Right lung (tissue), 10 donors: Measurements from ENCODE around the gene CNGA4. TPM values are rescaled to one million over a fixed set of nuclear protein-coding genes. Genes with fewer than 3 reads are reported as not detected.

Experiments used
- DNase-seq, 2 donors: peaks; one replicate each; pipeline ENCODE4 v3.0.0-alpha.2; 2013
- long read RNA-seq, 8 donors: transcript quantifications; one replicate each; lab custom pipeline, GENCODE V29; 2026
- polyA plus RNA-seq, 5 donors: library from polyadenylated mRNA; unstranded; fragments of 120-200 nt; gene quantifications; one replicate each; pipeline versions ENCODE4 v1.2.1 to v1.2.3, GENCODE V29; 2013; ENCODE audit warnings: inconsistent platforms in 1 of 5, low replicate concordance in 1 of 5; ENCODE audit not compliant: insufficient read length in 5 of 5, insufficient read depth in 1 of 5

Gene CNGA4, protein sequence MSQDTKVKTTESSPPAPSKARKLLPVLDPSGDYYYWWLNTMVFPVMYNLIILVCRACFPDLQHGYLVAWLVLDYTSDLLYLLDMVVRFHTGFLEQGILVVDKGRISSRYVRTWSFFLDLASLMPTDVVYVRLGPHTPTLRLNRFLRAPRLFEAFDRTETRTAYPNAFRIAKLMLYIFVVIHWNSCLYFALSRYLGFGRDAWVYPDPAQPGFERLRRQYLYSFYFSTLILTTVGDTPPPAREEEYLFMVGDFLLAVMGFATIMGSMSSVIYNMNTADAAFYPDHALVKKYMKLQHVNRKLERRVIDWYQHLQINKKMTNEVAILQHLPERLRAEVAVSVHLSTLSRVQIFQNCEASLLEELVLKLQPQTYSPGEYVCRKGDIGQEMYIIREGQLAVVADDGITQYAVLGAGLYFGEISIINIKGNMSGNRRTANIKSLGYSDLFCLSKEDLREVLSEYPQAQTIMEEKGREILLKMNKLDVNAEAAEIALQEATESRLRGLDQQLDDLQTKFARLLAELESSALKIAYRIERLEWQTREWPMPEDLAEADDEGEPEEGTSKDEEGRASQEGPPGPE
- polyA plus RNA-seq, result 1 to 10 TPM; 1.2 to 1.9 (median 1.5) TPM
- long read RNA-seq, donor 1, partial matches to known transcripts, result 0 of 1 reads
- long read RNA-seq, donor 1, other reads (novel, unspliced or antisense), result 0 of 1 reads
- long read RNA-seq, donor 2, result 0 reads
- long read RNA-seq, donor 3, result 0 reads
- long read RNA-seq, donor 4, result 0 reads
- long read RNA-seq, donor 5, result 0 reads
- long read RNA-seq, donor 6, result 0 reads
- long read RNA-seq, donor 7, result 0 reads
- long read RNA-seq, donor 8, result 0 reads

DNA sequence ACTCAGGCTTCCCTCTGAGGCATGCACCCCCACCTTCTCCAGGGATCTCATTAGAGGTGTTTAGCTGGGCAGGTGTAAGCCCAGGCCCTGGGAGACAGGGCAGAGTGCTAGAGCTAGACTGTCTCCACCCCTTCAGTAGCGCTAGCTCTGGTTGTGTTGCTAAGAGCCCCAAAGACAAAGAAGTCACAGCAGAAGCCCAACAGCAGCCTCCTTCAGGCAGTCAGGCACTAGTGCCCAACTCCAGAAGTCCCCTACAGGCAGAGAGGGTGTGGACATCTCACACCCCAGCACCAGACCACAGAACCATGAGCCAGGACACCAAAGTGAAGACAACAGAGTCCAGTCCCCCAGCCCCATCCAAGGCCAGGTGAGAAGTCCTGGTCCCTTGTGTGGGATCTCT is at the start of gene CNGA4:
CNGA4 (plus strand) TSS at position 188 of the 400 bp plus-strand sequence; CDS start at position 306, 118 bp downstream.
- no peak for DNase-seq

DNA sequence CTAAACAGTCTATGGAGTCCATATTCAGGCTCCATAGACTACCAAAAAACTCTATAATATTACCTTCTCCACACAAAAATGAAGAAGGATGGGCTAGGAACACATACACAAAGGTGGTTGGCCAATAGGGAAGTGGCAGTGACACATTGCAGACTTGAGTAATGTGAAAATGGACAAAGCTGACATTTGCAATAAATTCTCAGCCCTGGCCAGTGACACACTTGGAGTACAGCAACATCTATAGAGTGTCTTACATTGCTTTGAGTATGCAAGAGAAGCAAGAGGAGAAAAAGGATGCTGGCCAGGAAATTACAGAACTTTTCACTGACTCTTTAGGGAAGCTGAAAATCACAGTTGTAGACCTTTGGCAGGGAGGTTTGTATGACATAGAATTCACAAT is 47.1 kb upstream of the CNGA4 start:
- no peak for DNase-seq

DNA sequence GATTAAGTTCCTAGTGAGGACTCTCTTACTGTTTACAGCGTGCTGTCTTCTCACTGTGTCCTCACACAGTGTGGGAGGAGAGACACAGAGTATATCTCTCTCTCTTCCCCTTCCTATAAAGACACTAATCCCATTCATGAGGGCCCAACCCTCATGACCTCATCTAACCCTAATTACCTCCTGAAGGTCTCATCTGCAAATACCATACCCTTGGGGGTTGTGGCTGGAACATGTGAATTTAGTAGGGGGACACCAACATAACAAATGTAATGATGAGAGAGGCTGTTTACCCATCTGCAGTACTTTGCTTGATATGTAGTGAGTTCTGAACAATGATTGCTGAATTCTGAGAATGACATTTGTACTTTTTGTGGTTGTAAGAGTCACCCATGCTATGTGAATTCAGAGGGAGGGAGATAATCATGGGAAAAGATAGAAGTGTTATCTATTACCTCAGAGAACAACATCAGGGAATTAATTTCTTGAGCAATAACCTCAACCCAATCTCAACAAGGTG is 44.8 kb upstream of the CNGA4 start:
- DNase-seq, result no peak

DNA sequence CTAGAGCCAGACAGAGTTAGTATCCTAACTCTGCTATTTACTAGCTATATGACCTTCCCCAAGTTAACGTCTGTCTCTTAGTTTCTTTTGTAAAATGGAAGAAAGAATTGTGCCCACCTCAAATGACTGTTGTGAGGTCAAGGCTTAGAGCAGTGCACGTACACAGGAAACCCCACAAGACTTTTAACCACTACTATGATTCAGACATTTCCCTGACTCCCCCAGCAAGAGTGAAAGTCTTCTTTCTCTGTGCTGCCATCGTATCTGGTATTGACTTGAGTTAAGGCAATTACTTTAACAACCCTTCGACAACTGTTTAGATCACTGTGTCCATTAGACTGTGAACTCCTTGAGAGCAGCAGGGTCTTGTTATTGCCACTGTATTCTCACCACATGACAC is 42.5 kb upstream of the CNGA4 start:
- no peak for DNase-seq

DNA sequence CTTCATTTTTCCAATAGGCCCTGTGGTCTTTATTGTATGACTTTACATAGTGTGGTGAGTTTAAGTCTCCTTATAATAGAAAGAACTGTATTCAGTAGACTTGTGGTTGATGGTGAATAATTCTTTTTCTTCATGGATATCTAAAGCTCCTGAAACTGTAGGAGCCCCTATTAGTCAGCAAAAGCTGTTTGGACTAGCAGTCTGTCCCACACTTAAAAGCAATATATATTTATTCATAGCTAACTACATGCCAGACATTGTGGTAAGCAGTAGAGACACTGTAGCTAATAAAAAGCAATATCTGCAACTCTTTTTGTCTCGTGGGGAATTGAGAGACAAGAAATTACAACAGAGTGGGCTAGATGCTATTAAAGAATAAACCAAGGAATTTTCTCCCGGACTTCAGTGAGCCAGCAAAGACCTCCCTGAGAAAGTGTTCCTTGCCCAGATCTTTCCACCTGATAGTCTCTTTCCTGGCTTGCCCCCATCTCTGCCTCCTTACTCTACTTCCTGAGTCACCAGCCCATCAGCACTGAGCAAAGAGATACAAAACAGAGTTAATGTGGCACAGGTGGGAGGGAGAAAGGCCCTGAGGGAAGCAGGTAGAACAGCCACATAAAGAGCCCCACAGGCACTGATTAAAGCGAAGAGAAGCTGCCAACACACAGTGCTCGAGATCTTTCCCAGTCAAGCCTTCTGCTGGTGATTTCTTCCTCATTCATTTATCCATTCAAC is 41.3 kb upstream of the CNGA4 start:
- DNase-seq, result no peak

DNA sequence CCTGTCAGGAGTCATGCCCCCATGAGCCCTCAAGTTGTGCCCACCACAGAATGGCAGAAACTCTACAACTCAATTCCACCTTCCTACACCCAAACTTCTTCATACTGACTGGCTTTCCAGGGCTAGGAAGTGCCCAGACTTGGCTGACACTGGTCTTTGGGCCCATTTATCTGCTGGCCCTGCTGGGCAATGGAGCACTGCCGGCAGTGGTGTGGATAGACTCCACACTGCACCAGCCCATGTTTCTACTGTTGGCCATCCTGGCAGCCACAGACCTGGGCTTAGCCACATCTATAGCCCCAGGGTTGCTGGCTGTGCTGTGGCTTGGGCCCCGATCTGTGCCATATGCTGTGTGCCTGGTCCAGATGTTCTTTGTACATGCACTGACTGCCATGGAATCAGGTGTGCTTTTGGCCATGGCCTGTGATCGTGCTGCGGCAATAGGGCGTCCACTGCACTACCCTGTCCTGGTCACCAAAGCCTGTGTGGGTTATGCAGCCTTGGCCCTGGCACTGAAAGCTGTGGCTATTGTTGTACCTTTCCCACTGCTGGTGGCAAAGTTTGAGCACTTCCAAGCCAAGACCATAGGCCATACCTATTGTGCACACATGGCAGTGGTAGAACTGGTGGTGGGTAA is 39.6 kb upstream of the CNGA4 start, which contains the start of gene OR52W1:
OR52W1 (plus strand) TSS at position 51 of the 637 bp plus-strand sequence; CDS start at position 51, 0 bp downstream.
- DNase-seq, result no peak

DNA sequence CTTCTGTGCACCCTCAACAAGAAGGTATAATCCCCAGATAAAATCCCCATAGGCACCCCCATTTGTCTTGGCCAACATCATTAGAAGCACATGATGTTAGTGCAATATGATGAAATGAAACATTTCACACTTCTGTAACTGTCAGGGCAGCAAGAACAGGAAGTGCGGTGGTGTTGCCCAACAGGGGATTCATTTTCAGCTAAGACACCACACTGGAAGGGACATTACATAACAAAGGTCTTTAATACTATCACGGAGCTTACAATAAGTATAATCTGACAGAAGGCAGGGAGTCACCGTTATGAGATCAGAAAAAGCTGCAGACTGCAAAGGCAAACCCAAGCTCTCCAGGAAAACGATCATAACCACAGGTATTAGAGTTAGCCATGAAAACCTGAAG is 37.9 kb upstream of the CNGA4 start:
- DNase-seq, result peak; percentile 2

DNA sequence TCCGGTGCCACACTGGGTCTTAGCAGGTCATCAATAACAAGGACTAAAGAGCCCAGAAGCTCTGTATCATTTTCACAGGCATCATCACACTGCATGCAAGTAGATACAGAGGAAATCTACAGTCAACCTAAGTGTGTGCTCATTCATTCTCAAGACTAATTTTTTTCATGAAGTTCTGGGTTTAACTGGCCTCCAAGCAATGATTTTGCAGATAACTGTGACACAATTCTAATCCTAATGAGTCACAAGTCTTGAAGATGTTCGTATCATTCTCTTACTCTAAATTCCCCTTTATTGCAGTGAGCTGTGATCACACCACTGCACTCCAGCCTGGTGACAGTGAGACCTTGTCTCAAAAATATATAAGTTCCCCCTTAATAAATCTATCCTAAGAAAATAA is 37.4 kb upstream of the CNGA4 start:
- DNase-seq, result no peak

DNA sequence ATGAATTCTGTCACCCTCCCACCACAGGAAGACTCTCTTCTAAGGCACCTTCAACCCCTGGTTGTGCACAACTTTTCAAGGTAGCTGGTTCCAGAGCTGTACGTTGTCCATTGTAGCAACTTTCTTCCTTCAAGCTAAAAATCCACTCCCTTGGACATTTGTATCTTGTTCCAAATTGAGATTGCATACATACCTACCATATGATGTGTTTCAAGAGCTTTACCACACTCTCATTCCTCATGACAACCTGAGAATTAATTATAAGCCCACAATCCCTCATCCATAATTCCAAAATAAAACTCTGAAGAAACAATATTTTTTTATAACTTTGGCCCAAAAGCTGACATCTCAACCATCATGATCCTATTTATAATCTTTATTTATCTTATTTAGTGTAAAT is 36.8 kb upstream of the CNGA4 start:
- DNase-seq, result no peak

DNA sequence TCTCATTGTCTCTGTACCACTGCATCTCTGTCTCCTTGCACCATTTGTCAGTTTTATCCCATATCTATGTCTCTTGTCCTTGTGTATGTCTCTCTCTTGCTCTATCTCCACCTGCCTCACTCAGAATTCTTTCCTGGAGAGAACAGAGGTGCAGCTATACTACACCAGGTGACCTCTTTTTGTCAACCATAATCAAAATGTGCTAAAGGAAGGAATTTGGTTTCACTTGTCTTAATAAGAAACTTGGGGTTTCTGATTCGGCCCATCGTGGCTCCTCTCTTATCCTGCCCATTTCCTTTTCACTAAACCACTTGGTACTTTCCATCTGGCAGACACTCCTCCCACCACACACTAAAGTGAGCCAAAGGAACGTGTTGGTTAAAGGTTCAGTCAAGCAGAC is 35.6 kb upstream of the CNGA4 start:
- DNase-seq, result no peak

DNA sequence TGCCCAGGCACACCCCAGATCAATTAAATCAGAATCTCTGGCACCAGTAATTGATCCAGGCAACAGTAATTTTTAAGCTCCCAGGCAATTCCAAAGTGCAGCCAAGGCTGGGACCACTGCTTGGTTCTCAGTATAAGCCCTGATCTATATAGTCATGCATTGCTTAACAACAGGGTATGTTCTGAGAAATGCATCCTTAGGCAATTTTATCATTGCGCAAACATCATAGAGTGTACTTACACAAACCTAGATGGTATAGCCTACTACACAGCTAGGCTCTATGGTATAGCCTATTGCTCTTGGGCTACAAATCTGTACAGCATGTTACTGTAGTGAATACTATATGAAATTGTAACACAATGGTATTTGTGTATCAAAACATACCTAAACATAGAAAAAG is 34.2 kb upstream of the CNGA4 start:
- DNase-seq, result no peak

DNA sequence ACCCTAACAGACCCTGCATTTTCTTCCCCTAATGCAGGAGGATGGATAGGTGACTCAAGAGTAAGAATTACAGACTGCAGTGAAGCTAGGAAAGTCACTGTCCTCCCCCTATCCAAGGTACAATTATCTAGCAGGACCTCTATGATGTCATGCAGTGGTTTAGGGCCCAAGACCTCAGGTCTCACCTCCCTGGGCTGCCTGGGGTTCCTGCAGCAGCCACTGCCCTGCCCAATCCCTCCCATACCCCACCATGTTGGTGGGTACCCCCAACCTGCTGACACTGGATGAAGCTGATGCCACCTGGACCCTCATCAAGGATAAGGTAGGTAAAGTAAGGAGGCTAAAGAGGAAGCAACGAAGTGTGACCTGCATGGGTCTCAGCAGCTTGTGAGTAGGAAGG is 33.5 kb upstream of the CNGA4 start, which contains the start of gene C11orf42:
C11orf42 (plus strand) TSS at position 192 of the 400 bp plus-strand sequence; CDS start at position 251, 59 bp downstream.
- no peak for DNase-seq

DNA sequence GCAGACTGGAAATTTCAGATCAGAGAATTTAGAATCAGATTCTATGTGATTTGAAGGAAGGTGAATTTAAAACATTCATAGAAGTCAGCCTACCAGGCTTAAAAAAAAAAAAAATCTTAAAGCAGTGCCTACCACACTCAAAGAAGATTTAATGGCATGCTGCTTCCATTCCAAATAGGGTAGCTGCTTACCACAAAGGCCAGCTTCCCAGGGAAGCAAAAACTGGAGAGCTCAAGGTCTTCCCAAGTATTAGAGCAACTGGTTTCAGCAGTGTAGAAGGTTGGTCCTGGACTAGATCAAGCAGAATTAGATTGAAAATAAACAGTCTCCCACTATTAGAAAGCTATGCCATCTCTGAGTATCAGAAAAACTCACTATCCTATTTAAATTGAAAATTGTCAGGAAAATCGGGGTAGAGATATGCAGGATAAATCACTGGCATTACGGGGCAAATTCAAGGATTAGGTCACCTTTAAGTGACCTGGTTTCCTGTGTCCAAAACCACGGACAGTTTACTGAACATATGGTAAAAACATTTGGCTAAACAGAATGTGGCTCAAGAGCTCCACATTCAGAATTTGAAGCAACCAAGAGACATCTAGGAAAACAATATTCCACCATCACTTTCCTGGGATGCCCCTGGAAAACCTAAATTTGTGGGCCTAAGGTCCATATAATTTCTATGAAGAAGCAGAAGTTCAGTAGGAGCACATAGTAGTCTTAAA is 32.3 kb upstream of the CNGA4 start:
- no peak for DNase-seq

DNA sequence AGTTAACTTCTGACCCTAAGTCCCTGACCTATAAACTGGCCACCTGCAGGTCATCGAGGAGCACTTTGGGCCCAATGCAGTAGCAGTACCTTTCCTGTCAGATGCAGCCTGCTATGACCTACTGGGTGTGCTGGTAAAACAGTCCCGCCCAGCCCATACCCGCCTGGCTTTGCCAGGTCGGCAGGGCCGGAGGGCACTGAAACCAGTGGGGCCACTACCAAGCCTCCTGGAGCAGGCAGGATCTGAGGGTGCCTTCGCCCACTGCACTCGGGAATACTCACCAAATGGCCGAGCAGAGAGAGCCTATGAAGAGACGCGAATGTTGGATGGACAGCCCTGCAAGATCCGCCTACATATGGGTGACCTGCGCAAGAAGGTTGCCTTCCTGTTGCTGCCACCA is 29.1 kb upstream of the CNGA4 start:
- no peak for DNase-seq

DNA sequence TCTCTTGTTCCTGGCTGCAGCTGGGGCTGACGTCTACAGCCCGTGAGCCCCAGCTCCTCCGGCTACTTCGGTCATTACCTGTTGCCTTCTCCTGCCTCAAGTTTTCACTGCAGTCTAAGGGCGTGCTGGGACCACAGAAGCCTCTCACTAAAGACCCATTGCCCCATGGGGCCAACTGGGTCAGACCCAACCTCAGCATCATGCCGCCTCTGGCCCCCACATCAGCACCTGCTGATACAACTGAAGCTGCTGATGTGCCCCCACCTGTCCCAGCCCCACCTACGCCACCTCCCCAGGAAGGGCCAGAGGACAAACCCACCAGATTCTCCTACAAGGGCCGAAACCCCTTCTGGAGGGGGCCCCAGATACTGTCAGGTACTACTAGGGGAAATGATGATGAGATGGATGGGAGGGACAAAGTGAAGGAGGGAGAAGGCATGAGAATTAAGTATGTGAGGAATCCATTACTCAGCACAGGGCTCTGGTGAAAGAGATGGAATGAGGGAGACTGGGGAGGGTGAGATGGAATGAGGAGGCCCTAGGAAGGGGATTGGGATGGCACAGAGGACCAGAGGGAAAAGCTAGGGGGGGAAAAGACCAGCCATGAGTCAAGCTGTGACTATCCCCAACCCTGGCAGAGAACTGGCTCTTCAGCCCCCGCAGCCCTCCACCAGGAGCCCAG is 28.5 kb upstream of the CNGA4 start:
- DNase-seq, result no peak

DNA sequence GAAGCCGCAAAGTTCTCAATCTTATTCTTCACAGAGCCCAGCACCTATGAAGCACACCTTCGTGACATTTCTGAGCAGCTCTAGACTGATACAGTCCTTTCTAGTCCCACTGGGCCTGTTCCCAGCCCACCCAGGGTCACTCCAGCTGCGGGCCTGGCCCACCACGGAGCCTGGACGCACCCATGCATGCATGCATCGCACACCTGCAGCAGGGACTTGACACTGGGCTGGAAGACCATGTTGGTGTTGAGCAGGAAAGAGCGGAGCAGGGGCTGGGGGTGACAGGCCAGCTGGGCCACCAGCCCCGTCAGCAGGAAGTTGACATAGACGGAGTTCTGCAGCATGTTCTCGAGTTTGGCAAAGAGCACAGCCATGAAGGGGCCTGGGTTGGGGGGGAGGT is 24.4 kb upstream of the CNGA4 start:
- DNase-seq, result no peak

DNA sequence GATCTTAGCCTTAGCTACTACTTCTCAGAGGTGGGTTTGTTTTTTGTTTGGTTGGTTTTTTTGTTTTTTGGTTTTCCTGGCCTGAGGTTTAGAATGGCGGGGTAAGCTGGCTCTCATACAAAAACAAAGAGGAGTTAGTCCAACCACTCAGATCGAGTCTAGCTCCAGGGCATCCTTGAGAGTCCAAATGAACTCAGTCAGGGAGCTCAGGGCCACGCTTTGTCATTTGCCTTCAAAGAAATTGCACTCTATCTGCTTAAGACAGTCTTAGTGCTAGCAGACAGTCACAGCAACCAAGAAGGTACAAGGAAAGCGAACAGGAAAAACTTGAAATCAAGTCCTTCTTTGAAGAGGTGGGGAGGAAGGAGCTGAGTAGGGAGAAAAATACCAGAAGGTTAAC is 22.4 kb upstream of the CNGA4 start:
- no peak for DNase-seq

DNA sequence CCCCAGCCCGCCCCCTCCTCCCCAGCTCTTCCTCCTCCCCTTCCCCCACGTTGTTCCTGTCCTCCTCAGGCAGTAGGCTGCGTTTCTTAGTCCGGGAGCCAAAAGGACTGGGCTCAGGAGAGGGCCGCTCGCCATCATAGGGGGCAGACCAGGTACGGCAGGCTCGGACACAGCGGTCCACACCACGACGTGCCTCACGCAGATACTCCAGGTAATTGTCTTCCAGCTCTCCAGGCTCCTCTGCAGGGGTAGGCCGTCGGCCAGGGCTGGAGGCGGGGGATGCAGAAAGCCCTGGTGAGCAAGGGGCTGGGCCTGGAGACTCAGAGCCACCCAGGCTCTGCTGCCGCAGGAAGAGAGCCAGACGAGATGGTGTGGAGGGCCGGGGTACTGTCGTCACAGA is 21.2 kb upstream of the CNGA4 start:
- DNase-seq, result no peak

DNA sequence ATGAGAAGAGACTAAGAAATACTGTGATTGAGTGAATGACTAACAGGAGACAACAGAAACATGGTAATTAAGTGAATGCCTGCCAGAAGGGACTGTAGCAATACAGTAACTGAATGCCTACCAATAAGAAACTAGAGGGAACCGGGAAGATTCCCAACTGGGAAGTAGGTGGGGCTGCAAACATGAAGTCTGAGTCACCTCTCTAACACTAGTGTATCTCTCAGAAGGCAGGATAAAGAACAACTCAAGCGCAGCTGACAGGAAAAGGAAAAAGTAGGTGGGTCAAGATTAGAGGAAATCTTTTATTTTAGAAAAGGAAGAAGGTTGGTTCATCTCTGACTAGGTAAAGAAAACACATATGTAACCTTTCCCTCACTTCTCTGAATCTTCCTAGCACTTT is 19.5 kb upstream of the CNGA4 start:
- DNase-seq, result no peak

DNA sequence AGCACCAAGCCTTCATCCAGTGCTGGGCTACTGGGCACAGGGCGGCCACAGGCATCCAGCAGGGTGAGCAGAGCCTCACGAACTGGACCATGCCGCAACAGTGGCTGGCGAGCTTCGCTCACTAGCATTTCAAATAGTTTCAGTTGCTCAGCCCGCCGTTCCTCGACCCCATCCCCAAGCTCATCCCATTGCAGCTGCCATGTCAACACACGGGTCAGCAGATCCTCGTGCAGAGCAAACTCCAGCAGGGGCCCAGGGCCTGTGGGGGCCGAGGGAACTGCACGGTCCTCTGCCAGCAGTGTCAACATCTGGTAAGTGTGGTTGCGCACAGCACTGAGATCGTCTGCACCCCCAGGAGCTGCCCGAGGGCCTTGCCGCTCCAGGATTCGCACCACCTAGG is 15.0 kb upstream of the CNGA4 start:
- no peak for DNase-seq
